Mammary epithelial cell (primary cell): ENCODE measurements around the gene RNU1-2.
"Not testable (repeated sequence)": the region's sequence is repeated elsewhere in the genome, so short reads cannot be mapped to it uniquely, and the experiment has no call there.

ENCODE experiments used
- EZH2 ChIP-seq: IDR thresholded peaks from 2 replicates; pipeline ENCODE4 v1.6.1; 2012; ENCODE audit warnings: low read length, inconsistent platforms, borderline replicate concordance
- TF ChIP-seq, protein P1 (sequence below), 2 donors: IDR thresholded peaks in 1 of 2; conservative IDR thresholded peaks in 1 of 2; 2 replicates each; pipeline ENCODE4 v1.5.1; 2011 to 2012; ENCODE audit warnings: inconsistent platforms in 2 of 2, low read length in 2 of 2, mild to moderate bottlenecking in 2 of 2, control low read depth in 1 of 2, low read depth in 1 of 2; ENCODE audit not compliant: insufficient read depth in 1 of 2; ENCODE audit errors: extremely low read depth in 1 of 2

DNA sequence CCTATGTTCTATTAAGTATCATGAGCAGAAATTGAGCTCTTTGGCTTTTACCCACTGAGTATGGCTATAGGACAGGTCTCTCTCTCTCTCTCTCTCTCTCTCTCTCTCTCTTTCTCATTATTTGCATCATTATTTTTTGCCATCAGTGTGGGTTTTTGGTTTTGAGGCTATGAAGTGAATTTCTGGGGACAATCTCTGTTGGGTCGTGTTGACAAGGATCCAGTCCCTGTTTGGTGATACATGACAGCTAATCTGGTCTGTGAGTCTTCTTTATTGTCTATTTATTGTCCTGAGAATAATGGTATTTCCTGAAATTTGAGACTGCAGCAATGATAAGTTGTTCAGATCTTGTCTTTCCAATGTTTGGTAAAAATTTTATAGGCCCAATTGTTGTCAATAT, 1.9 kb downstream of the RNU1-2 start:
- TF ChIP-seq, protein P1, sequence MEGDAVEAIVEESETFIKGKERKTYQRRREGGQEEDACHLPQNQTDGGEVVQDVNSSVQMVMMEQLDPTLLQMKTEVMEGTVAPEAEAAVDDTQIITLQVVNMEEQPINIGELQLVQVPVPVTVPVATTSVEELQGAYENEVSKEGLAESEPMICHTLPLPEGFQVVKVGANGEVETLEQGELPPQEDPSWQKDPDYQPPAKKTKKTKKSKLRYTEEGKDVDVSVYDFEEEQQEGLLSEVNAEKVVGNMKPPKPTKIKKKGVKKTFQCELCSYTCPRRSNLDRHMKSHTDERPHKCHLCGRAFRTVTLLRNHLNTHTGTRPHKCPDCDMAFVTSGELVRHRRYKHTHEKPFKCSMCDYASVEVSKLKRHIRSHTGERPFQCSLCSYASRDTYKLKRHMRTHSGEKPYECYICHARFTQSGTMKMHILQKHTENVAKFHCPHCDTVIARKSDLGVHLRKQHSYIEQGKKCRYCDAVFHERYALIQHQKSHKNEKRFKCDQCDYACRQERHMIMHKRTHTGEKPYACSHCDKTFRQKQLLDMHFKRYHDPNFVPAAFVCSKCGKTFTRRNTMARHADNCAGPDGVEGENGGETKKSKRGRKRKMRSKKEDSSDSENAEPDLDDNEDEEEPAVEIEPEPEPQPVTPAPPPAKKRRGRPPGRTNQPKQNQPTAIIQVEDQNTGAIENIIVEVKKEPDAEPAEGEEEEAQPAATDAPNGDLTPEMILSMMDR (conservative IDR thresholded peaks at IDR 0.05 in 1 of 2, IDR thresholded peaks at IDR 0.05 in 1 of 2; ENCODE audit: extremely low read depth in 1 of 2, insufficient read depth in 1 of 2, low read depth in 1 of 2, low read length in 2 of 2) = not testable (repeated sequence)
- not testable (repeated sequence) for TF ChIP-seq EZH2
